K562 (cell line): Measurements from ENCODE around the gene CEP89. TPM values are rescaled to one million over a fixed set of nuclear protein-coding genes. Genes with fewer than 3 reads are reported as not detected.

Experiments used
- ATAC-seq: fragments of 200-7000 bp; cut with Tn5 transposase; 3 replicates; pipeline ENCODE4 v1.9.1; 2020; ENCODE audit warnings: moderate library complexity
- BruUV-seq: library from RNA; stranded (reverse); fragments of 400-500 nt; replicated peaks from 2 replicates; lab custom pipeline; 2021; lab: Mats Ljungman, UMichigan
- CTCF ChIA-PET: fragments of 300-600 bp; formaldehyde crosslinking; extraction: SDS; loops from one replicate; lab custom pipeline; 2021; ENCODE audit warnings: low intra/inter-chr PET ratio; lab: Yijun Ruan, JAX
- POLR2A ChIA-PET: fragments of 300-600, 350-650 bp; sonication (Branson Sonifier 250); formaldehyde crosslinking; extraction: SDS; loops from one replicate; lab custom pipeline; 2021; ENCODE audit warnings: antibody characterized with exemption, inconsistent platforms; lab: Yijun Ruan, JAX
- DNase-seq, 4 experiments: peaks; one replicate each; pipeline versions ENCODE4 v3.0.0 to v3.0.0-alpha.2; 2011 to 2018; ENCODE audit warnings: low spot score in 3 of 4, mixed read lengths in 3 of 4; ENCODE audit errors: extremely low read depth in 1 of 4
- FAIRE-seq: peaks from 2 replicates; lab custom pipeline; 2011; peaks lifted over from hg19 to GRCh38; lab: Jason Lieb, UNC
- H2AFZ ChIP-seq: 2 replicates; pipeline ENCODE4 v1.6.0; 2011; ENCODE audit warnings: low read depth, low read length, control low read depth, inconsistent platforms
- H3K27ac ChIP-seq: fragments of 200-600 bp; 3 replicates; pipeline ENCODE4 v1.8.0; 2011; ENCODE audit warnings: low read depth, mild to moderate bottlenecking, control low read depth, inconsistent platforms, low read length, moderate library complexity, mixed read lengths; ENCODE audit errors: extremely low read depth
- H3K27me3 ChIP-seq, 2 experiments: fragments of 300-600 bp in 1 of 2; 2 replicates in 1 of 2; 3 replicates in 1 of 2; pipeline versions ENCODE4 v1.6.0 to v1.8.0; 2011; ENCODE audit warnings: inconsistent platforms in 2 of 2, low read length in 2 of 2, mild to moderate bottlenecking in 1 of 2, mixed read lengths in 1 of 2, moderate library complexity in 1 of 2; ENCODE audit not compliant: control insufficient read depth in 2 of 2, insufficient read depth in 2 of 2
- H3K36me3 ChIP-seq: fragments of 300-600 bp; 3 replicates; pipeline ENCODE4 v1.8.0; 2011; ENCODE audit warnings: mild to moderate bottlenecking, low read length, inconsistent platforms; ENCODE audit not compliant: control insufficient read depth, insufficient read depth
- H3K4me1 ChIP-seq, 2 experiments: fragments of 200-600 bp in 1 of 2; replicated peaks in 1 of 2; 2 replicates in 1 of 2; 3 replicates in 1 of 2; pipeline versions ENCODE4 v1.5.1 to v1.8.0; 2011; ENCODE audit warnings: inconsistent platforms in 2 of 2, low read length in 2 of 2, mild to moderate bottlenecking in 1 of 2, mixed read lengths in 1 of 2, moderate library complexity in 1 of 2; ENCODE audit not compliant: control insufficient read depth in 2 of 2, insufficient read depth in 2 of 2
- H3K4me2 ChIP-seq: 2 replicates; pipeline ENCODE4 v1.6.1; 2011; ENCODE audit warnings: low read length, control low read depth, inconsistent platforms, mixed read lengths; ENCODE audit not compliant: insufficient read depth
- H3K4me3 ChIP-seq: fragments of 200-600 bp; sonication (generic), shearing (Covaris generic); 2 replicates; pipeline ENCODE4 v1.5.1; 2016; ENCODE audit warnings: control low read depth, inconsistent platforms
- H3K79me2 ChIP-seq: fragments of 200-600 bp; 3 replicates; pipeline ENCODE4 v1.8.0; 2011; ENCODE audit warnings: low read length, inconsistent platforms; ENCODE audit not compliant: control insufficient read depth, insufficient read depth
- H3K9ac ChIP-seq, 2 experiments: 2 replicates each; pipeline versions ENCODE4 v1.6.0 to v1.6.1; 2011; ENCODE audit warnings: low read depth in 2 of 2, low read length in 2 of 2, control low read depth in 1 of 2, inconsistent platforms in 1 of 2, mild to moderate bottlenecking in 1 of 2, mixed read lengths in 1 of 2; ENCODE audit not compliant: insufficient read depth in 1 of 2
- H3K9me1 ChIP-seq: one replicate; pipeline ENCODE4 v1.6.0; 2011; ENCODE audit warnings: inconsistent platforms, mild to moderate bottlenecking, low read length, moderate library complexity; ENCODE audit not compliant: control insufficient read depth, insufficient read depth
- H3K9me3 ChIP-seq: replicated peaks from 2 replicates; pipeline ENCODE4 v1.5.1; 2011; ENCODE audit warnings: low read depth, low read length, inconsistent platforms; ENCODE audit not compliant: control insufficient read depth, insufficient read depth
- H4K20me1 ChIP-seq: replicated peaks from 2 replicates; pipeline ENCODE4 v1.6.1; 2011; ENCODE audit warnings: low read length, inconsistent platforms, mixed read lengths; ENCODE audit not compliant: control insufficient read depth, insufficient read depth
- CBFB ChIP-seq: sonication (generic); formaldehyde crosslinking; IDR thresholded peaks from 2 replicates; pipeline ENCODE4 v1.4.0; 2020; ENCODE audit warnings: mild to moderate bottlenecking, missing genetic modification reagents
- CREB1 ChIP-seq, 2 experiments: sonication (generic) in 1 of 2; formaldehyde crosslinking in 1 of 2; IDR thresholded peaks; 2 replicates each; pipeline versions ENCODE4 v1.6.1 to v1.8.0; 2012 to 2022; ENCODE audit warnings: inconsistent platforms in 1 of 2, mild to moderate bottlenecking in 1 of 2, missing genetic modification reagents in 1 of 2, moderate library complexity in 1 of 2
- CREBBP ChIP-seq: IDR thresholded peaks from one replicate; pipeline ENCODE4 v1.6.1; 2012; ENCODE audit warnings: low read depth, mild to moderate bottlenecking, control low read depth, inconsistent platforms, low read length
- GATAD2A ChIP-seq: fragments of 450-650 bp; IDR thresholded peaks from 2 replicates; pipeline ENCODE4 v1.6.1; 2017
- LARP7 ChIP-seq: fragments of 450-650 bp; IDR thresholded peaks from 2 replicates; pipeline ENCODE4 v1.6.1; 2016
- NRF1 ChIP-seq, 2 experiments: fragments of 450-650 bp; IDR thresholded peaks in 1 of 2; conservative IDR thresholded peaks in 1 of 2; 2 replicates each; pipeline ENCODE4 v1.6.1; 2014; ENCODE audit warnings: mild to moderate bottlenecking in 2 of 2
- POLR2B ChIP-seq: fragments of 450-650 bp; IDR thresholded peaks from 2 replicates; pipeline ENCODE4 v1.6.1; 2018; ENCODE audit warnings: low read depth; ENCODE audit not compliant: partially characterized antibody
- TAF1 ChIP-seq: IDR thresholded peaks from 2 replicates; pipeline ENCODE4 v1.6.1; 2011; ENCODE audit warnings: mild to moderate bottlenecking, low read length, moderate library complexity; ENCODE audit not compliant: insufficient read depth, control insufficient read depth, severe bottlenecking; ENCODE audit errors: extremely low read depth
- VEZF1 ChIP-seq: fragments of 200-800 bp; sonication (Bioruptor generic); IDR thresholded peaks from 2 replicates; pipeline ENCODE4 v1.6.1; 2017; ENCODE audit warnings: missing genetic modification characterization, missing compliant biosample characterization
- ZBTB26 ChIP-seq: fragments of 450-650 bp; formaldehyde crosslinking; IDR thresholded peaks from 2 replicates; pipeline ENCODE4 v1.4.0; 2022; ENCODE audit warnings: missing genetic modification characterization
- ZNF668 ChIP-seq: fragments of 250-450 bp; sonication (Bioruptor Pico); IDR thresholded peaks from 2 replicates; pipeline ENCODE4 v1.8.0; 2022; ENCODE audit warnings: mild to moderate bottlenecking, inconsistent platforms
- WGBS: fragments of 100-300 bp; shearing (Covaris generic); methylation state at CpG from one replicate; pipeline ENCODE4 v1.1.6; 2016; ENCODE audit warnings: low coverage, mixed read lengths; ENCODE audit not compliant: insufficient coverage; ENCODE audit errors: missing lambda C conversion rate; 5-methylcytosine and 5-hydroxymethylcytosine counted together
- in situ Hi-C: fragments of 300-500 bp; cut with MboI; formaldehyde crosslinking; loops from 4 replicates; pipeline ENCODE4 v1.15.0; 2018; ENCODE audit warnings: inconsistent platforms, mixed read lengths
- intact Hi-C: fragments of 100-400 bp; cut with micrococcal nuclease; formaldehyde crosslinking; loops from 2 replicates; pipeline ENCODE4 v1.14.2; 2022
- polyA plus RNA-seq, 8 experiments: library from polyadenylated mRNA; depleted of rRNA in 4 of 8; stranded (reverse) in 5 of 8; unstranded in 3 of 8; fragments of >200 nt; fragmentation: Nextera tagmentation in 2 of 8; fragmentation: Illumina TruSeq in 1 of 8; extraction: Ambion mirVana in 2 of 8; extraction: Trizol in 1 of 8; gene quantifications; 2 replicates each; pipeline versions ENCODE4 v1.2.1 to v1.2.3, GENCODE V29; 2011 to 2014; ENCODE audit warnings: inconsistent platforms in 1 of 8, missing spikeins in 1 of 8
- total RNA-seq, 7 experiments: library from RNA; depleted of rRNA in 6 of 7; stranded (reverse); fragments of >200 nt in 6 of 7; fragmentation: Illumina TruSeq in 2 of 7; extraction: Trizol in 2 of 7; gene quantifications; 2 replicates each; pipeline versions ENCODE4 v1.2.1 to v1.2.3, GENCODE V29; 2011 to 2021; ENCODE audit warnings: low replicate concordance in 1 of 7

CEP89 gene
- total and polyA plus RNA-seq, 9 of the 15 experiments (the other 6 are each of a cell fraction or from before 2014, with no cell fraction given): 5.5 to 15.0 (median 7.2) TPM

DNA sequence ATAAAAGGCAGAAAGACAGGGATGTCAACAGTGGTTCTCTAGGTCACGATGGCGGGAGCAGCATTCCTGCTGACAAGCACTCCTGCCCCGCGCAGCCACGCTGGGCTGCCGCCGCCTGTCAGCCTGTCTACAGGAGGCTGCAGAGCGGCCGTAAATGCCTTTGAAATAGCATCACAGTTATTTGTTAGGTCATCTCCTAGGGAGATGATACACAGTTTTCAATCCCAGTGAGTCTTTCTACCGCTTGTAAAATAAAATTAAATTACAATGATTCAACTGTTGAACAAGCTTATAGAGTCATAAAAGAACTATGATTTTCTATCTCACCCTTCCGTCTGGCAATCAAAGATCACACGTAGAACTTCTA is 94.9 kb downstream of the CEP89 start:
- no peak overlapping the region for H3K4me2 ChIP-seq
- H3K9me3 ChIP-seq: no peaks in the 10 kb centered on the region
- CTCF ChIA-PET: no interaction called here
- TF ChIP-seq NRF1 (conservative IDR thresholded peaks at IDR 0.05 in 1 of 2, IDR thresholded peaks at IDR 0.05 in 1 of 2): peak in 1 of 2 experiments; percentile 18; a peak in 1 of 4 replicates
- TF ChIP-seq VEZF1 (CRISPR knock-in tag): no peak
- TF ChIP-seq, all 486 proteins: peak for 1
- peaks cover 0 to 4% of the 10 kb centered on the region in 2 experiments; a peak in 2 of 5 replicates for H3K4me1 ChIP-seq
- H4K20me1 ChIP-seq: no peaks in the 10 kb centered on the region
- peaks cover 11 to 61% of the 10 kb centered on the region in 2 experiments; a peak in 4 of 5 replicates for H3K27me3 ChIP-seq
- in situ Hi-C loops: no loop called here
- H3K27ac ChIP-seq: no peak overlapping the region
- POLR2A ChIA-PET: no interaction called here
- DNase-seq (no peak), ATAC-seq (no peak), FAIRE-seq (no peak)
- no peaks in the 10 kb centered on the region for H3K9me1 ChIP-seq
- no peak overlapping the region for H3K9ac ChIP-seq
- 2% methylated on average over 12 of the region's 12 CpGs for WGBS
- H3K79me2 ChIP-seq: no peaks in the 10 kb centered on the region
- no peaks in the 10 kb centered on the region for H3K36me3 ChIP-seq
- no peak overlapping the region for H2AFZ ChIP-seq
- no TSS peak for BruUV-seq
- intact Hi-C loops: no loop called here
- no peak overlapping the region for H3K4me3 ChIP-seq

DNA sequence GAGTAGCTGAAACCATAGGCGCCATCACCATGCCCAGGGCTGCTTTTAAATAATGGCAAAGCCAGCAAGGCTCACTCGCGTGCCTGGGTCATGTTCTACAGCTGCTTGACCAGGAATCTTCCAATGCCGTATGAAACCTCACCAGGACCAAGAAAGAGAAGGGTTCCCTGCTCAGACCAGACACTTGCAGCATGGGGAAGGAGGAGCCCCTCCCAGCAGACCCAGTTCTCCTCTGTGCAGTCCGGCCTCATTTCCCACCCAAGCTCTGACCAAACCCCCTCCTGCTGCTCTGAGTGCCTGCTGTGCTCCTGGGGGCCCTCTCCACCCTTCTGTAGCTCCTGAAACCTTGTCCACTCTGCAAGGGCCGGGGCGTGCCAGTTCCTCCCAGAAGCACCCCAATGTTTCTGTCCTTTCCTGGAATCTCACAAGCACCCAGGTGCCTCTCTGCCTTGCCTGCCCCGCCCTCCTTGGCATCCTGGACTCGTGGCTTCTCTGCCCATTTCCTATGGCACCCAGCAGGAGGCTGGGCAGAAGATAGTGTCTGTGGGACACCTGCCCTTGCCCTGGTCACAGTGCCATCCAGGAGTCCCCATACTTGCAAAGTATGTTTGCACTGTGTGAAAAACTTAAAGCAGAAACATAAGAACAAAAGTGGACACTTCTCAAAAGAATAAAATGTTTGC is 95.4 kb downstream of the CEP89 start:
- DNase-seq (no peak), ATAC-seq (no peak), FAIRE-seq (no peak)
- ChIA-PET CTCF (no interaction called here), POLR2A (no interaction called here)
- H2AFZ ChIP-seq: no peak overlapping the region
- WGBS: 0% methylated on average over 8 of the region's 9 CpGs
- no peaks in the 10 kb centered on the region for H3K79me2 ChIP-seq
- no peaks in the 10 kb centered on the region for H3K9me3 ChIP-seq
- H3K4me1 ChIP-seq: no peaks in the 10 kb centered on the region
- no peak overlapping the region for H3K27ac ChIP-seq
- H3K27me3 ChIP-seq: peaks cover 11 to 57% of the 10 kb centered on the region in 2 experiments; a peak in 3 of 5 replicates
- no TSS peak for BruUV-seq
- no peak overlapping the region for H3K4me3 ChIP-seq
- H3K9ac ChIP-seq: no peak overlapping the region
- no peaks in the 10 kb centered on the region for H4K20me1 ChIP-seq
- H3K36me3 ChIP-seq: no peaks in the 10 kb centered on the region
- intact Hi-C loops: no loop called here
- in situ Hi-C loops: no loop called here
- no peaks in the 10 kb centered on the region for H3K9me1 ChIP-seq
- no peak for TF ChIP-seq CREB1 (IDR thresholded peaks at IDR 0.05)
- TF ChIP-seq CREB1 (CRISPR knock-in tag; IDR thresholded peaks at IDR 0.05): no peak
- no peak for TF ChIP-seq CBFB (CRISPR knock-in tag)
- no peak for TF ChIP-seq TAF1
- no peak for TF ChIP-seq GATAD2A
- TF ChIP-seq ZBTB26: no peak
- no peak for TF ChIP-seq ZNF668 (CRISPR knock-in tag)
- no peak for TF ChIP-seq CREBBP
- TF ChIP-seq POLR2B: no peak
- no peak for TF ChIP-seq LARP7
- H3K4me2 ChIP-seq: no peak overlapping the region
